B cell (primary cell): ENCODE results near the gene CA9. TPM values are rescaled to one million over a fixed set of nuclear protein-coding genes. Genes with fewer than 3 reads are reported as not detected.

Experiments
- ATAC-seq: fragments of 200-7000 bp; cut with Tn5 transposase; one replicate; pipeline ENCODE4 v1.10.0; 2021; ENCODE audit warnings: low read depth, mild to moderate bottlenecking, moderate number of reproducible peaks, moderate library complexity
- CTCF ChIA-PET: fragments of 350-600 bp; sonication (Branson Sonifier 250); formaldehyde crosslinking; loops from one replicate; lab custom pipeline; 2021; ENCODE audit warnings: antibody characterized with exemption, inconsistent platforms; lab: Charles Lee
- POLR2A ChIA-PET: fragments of 350-600 bp; sonication (Branson Sonifier 250); formaldehyde crosslinking; loops from one replicate; lab custom pipeline; 2021; ENCODE audit warnings: antibody characterized with exemption; lab: Charles Lee
- DNase-seq: peaks from one replicate; pipeline ENCODE4 v3.0.0; 2013
- H2AFZ ChIP-seq: 2 replicates; pipeline ENCODE4 v1.6.1; 2012; ENCODE audit warnings: mild to moderate bottlenecking, low read depth, low read length; ENCODE audit not compliant: insufficient read depth, poor library complexity, severe bottlenecking
- H3K27ac ChIP-seq, 2 donors: 1 replicate in 1 of 2; 2 replicates in 1 of 2; pipeline ENCODE4 v1.5.1; 2012 to 2013; ENCODE audit warnings: low read length in 2 of 2, mild to moderate bottlenecking in 2 of 2, moderate library complexity in 1 of 2
- H3K27me3 ChIP-seq, 4 experiments: fragments of 200-600 bp in 1 of 4; sonication (generic) in 1 of 4; replicated peaks in 1 of 4; 1 replicate in 2 of 4; 2 replicates in 2 of 4; pipeline versions ENCODE4 v1.6.1 to v1.7.0; 2013 to 2016; ENCODE audit warnings: low read length in 3 of 4, mild to moderate bottlenecking in 2 of 4, mixed read lengths in 1 of 4, moderate library complexity in 1 of 4; ENCODE audit not compliant: insufficient read depth in 4 of 4, control insufficient read depth in 3 of 4; ENCODE audit errors: control extremely low read depth in 1 of 4
- H3K36me3 ChIP-seq, 2 experiments: replicated peaks in 1 of 2; 1 replicate in 1 of 2; 2 replicates in 1 of 2; pipeline versions ENCODE4 v1.6.1 to v1.7.1; 2013; ENCODE audit warnings: low read length in 1 of 2; ENCODE audit not compliant: insufficient read depth in 2 of 2, control insufficient read depth in 1 of 2; ENCODE audit errors: control extremely low read depth in 1 of 2, extremely low read depth in 1 of 2
- H3K4me1 ChIP-seq, 2 donors: fragments of 200-600 bp in 1 of 2; sonication (generic) in 1 of 2; 1 replicate in 1 of 2; 2 replicates in 1 of 2; pipeline versions ENCODE4 v1.5.1 to v1.6.1; 2013 to 2017; ENCODE audit warnings: low read length in 2 of 2; ENCODE audit not compliant: control insufficient read depth in 2 of 2, insufficient read depth in 2 of 2
- H3K4me2 ChIP-seq: replicated peaks from 2 replicates; pipeline ENCODE3; 2012; ENCODE audit warnings: mild to moderate bottlenecking, low read depth, low read length; ENCODE audit not compliant: poor library complexity, severe bottlenecking
- H3K4me3 ChIP-seq, 5 experiments: fragments of 200-600 bp in 1 of 5; sonication (generic) in 1 of 5; 1 replicate in 3 of 5; 2 replicates in 2 of 5; pipeline versions ENCODE4 v1.5.1 to v1.7.0; 2011 to 2016; ENCODE audit warnings: low read length in 4 of 5, mild to moderate bottlenecking in 4 of 5, low read depth in 2 of 5, control low read depth in 1 of 5, moderate library complexity in 1 of 5; ENCODE audit not compliant: insufficient read depth in 1 of 5; ENCODE audit errors: control extremely low read depth in 1 of 5, extremely low read depth in 1 of 5
- H3K79me2 ChIP-seq: fragments of 200-600 bp; sonication (generic); one replicate; pipeline ENCODE4 v1.6.0; 2016; ENCODE audit warnings: low read length; ENCODE audit not compliant: control insufficient read depth, insufficient read depth
- H3K9ac ChIP-seq: fragments of 200-600 bp; sonication (generic); 2 replicates; pipeline ENCODE4 v1.6.1; 2017; ENCODE audit warnings: mild to moderate bottlenecking, low read length, moderate library complexity
- H3K9me3 ChIP-seq, 3 donors: one replicate each; pipeline versions ENCODE4 v1.6.1 to v1.7.1; 2013; ENCODE audit warnings: low read length in 2 of 3; ENCODE audit not compliant: control insufficient read depth in 2 of 3, insufficient read depth in 1 of 3; ENCODE audit errors: control extremely low read depth in 1 of 3
- H4K20me1 ChIP-seq: 2 replicates; pipeline ENCODE4 v1.6.0; 2012; ENCODE audit warnings: mild to moderate bottlenecking, low read length; ENCODE audit not compliant: insufficient read depth, control insufficient read depth, poor library complexity, severe bottlenecking
- H3K27ac Mint-ChIP-seq: one replicate; pipeline ENCODE4 v1.8.0; 2021; ENCODE audit warnings: mixed read lengths
- H3K27me3 Mint-ChIP-seq: one replicate; pipeline ENCODE4 v1.8.0; 2021; ENCODE audit warnings: mixed read lengths
- H3K4me1 Mint-ChIP-seq: one replicate; pipeline ENCODE4 v1.8.0; 2021; ENCODE audit warnings: mixed read lengths
- H3K4me3 Mint-ChIP-seq: one replicate; pipeline ENCODE4 v1.8.0; 2021; ENCODE audit warnings: mixed read lengths
- H3K9me3 Mint-ChIP-seq: one replicate; pipeline ENCODE4 v1.8.0; 2022; ENCODE audit warnings: mixed read lengths; ENCODE audit not compliant: insufficient read depth
- CTCF ChIP-seq: fragments of 200-600 bp; IDR thresholded peaks from one replicate; pipeline ENCODE4 v1.8.0; 2022; ENCODE audit warnings: antibody characterized with exemption, mild to moderate bottlenecking
- EZH2 ChIP-seq: IDR thresholded peaks from 2 replicates; pipeline ENCODE4 v1.6.1; 2012; ENCODE audit warnings: borderline replicate concordance, low read depth, mild to moderate bottlenecking, moderate library complexity, low read length; ENCODE audit not compliant: insufficient read depth, poor library complexity, severe bottlenecking
- WGBS: methylation state at CpG from one replicate; pipeline ENCODE4 v1.1.5; 2013; ENCODE audit warnings: missing lambda C conversion rate; ENCODE audit not compliant: insufficient coverage; 5-methylcytosine and 5-hydroxymethylcytosine counted together
- intact Hi-C: fragments of 100-400 bp; cut with micrococcal nuclease; formaldehyde crosslinking; loops from one replicate; pipeline ENCODE4 v1.10.0; 2022
- polyA plus RNA-seq: library from polyadenylated mRNA; depleted of rRNA; stranded (reverse); fragments of >200 nt; gene quantifications from 2 replicates; pipeline ENCODE4 v1.2.3, GENCODE V29; 2012
- total RNA-seq, 2 donors: library from RNA; stranded (reverse); fragments of 120-200 nt in 1 of 2; gene quantifications; 1 replicate in 1 of 2; 2 replicates in 1 of 2; pipeline versions ENCODE4 v1.2.3 to v1.2.4, GENCODE V29; 2013 to 2022

Gene CA9
- total and polyA plus RNA-seq, 2 donors (not counting 1 experiment from before 2014, with no cell fraction given), result not detected

- DNase-seq (peak; percentile 57), ATAC-seq (peak; percentile 4)
- intact Hi-C loops, result no loop called here
- peak within 1 kb of the TSS; percentile 70 for H3K9ac ChIP-seq
- no peaks in the 10 kb centered on the region for H3K27me3 Mint-ChIP-seq
- peaks cover 66% of the 10 kb centered on the region for H3K4me1 Mint-ChIP-seq
- no peaks in the 10 kb centered on the region for H3K27me3 ChIP-seq
- H3K4me3 ChIP-seq, result peak within 1 kb of the TSS; percentile 38 to 75 (median 65)
- peak within 1 kb of the TSS; percentile 93 for H3K4me2 ChIP-seq
- H3K4me3 Mint-ChIP-seq, result peak within 1 kb of the TSS; percentile 97
- ChIA-PET POLR2A (interaction anchor here (0.7 to 9.7 kb wide), 4 partner anchors 7 to 537 kb away, joined by 3 to 114 read pairs (median 38); partner anchors contain the start of genes CCDC107, CD72 and RMRP), CTCF (interaction anchor here (0.8 to 15.0 kb wide), 8 partner anchors 10 to 81 kb away, joined by 3 to 357 read pairs (median 11); partner anchors contain the start of genes ARHGEF39, CCDC107, CD72 and CREB3)
- TF ChIP-seq CTCF (no peak), EZH2 (no peak)
- no peaks in the 10 kb centered on the region for H4K20me1 ChIP-seq
- H3K9me3 ChIP-seq, result no peaks in the 10 kb centered on the region
- no peaks in the 10 kb centered on the region for H3K9me3 Mint-ChIP-seq
- peak within 1 kb of the TSS; percentile 97 for H3K27ac Mint-ChIP-seq
- H3K36me3 ChIP-seq, result peaks cover 0 to 5% of the 10 kb centered on the region in 2 experiments
- peak within 1 kb of the TSS; percentile 67 to 95 for H3K27ac ChIP-seq
- H3K79me2 ChIP-seq, result peaks cover 19% of the 10 kb centered on the region
- 14% methylated on average over 5 of the region's 22 CpGs for WGBS
- peaks cover 46 to 61% of the 10 kb centered on the region in 2 donors for H3K4me1 ChIP-seq
- H2AFZ ChIP-seq, result peak within 1 kb of the TSS; percentile 68
Measured at GRCh38 chr9:35650341-35651158, 23.2 kb upstream of the CA9 start, which contains the start of gene SIT1. Gene SIT1 (minus strand): TSS chr9:35650931. CDS start chr9:35650853, 78 bp downstream.
